HCT116 (cell line): Measurements from ENCODE around the gene VAV2. TPM values are rescaled to one million over a fixed set of nuclear protein-coding genes. Genes with fewer than 3 reads are reported as not detected.

Experiments
- ATAC-seq: fragments of 200-7000 bp; cut with Tn5 transposase; 2 replicates; pipeline ENCODE4 v1.9.1; 2020; ENCODE audit warnings: mild to moderate bottlenecking, moderate library complexity
- BruUV-seq: library from RNA; stranded (reverse); fragments of 400-500 nt; replicated peaks from 2 replicates; lab custom pipeline; 2021; lab: Mats Ljungman, UMichigan
- CTCF ChIA-PET: fragments of 300-600 bp; sonication (Branson Sonifier 250); formaldehyde crosslinking; loops from one replicate; lab custom pipeline; 2021; ENCODE audit warnings: antibody characterized with exemption; lab: Charles Lee
- POLR2A ChIA-PET: fragments of 300-600, 350-600 bp; sonication (Branson Sonifier 250); formaldehyde crosslinking; loops from one replicate; lab custom pipeline; 2021; ENCODE audit warnings: antibody characterized with exemption; lab: Charles Lee
- RAD21 ChIA-PET, 2 experiments: fragments of 300-600 bp; sonication (Branson Sonifier 250); formaldehyde crosslinking; loops; one replicate each; lab custom pipeline; 2023; ENCODE audit warnings: low total read pairs in 2 of 2; ENCODE audit not compliant: uncharacterized antibody in 2 of 2, unreplicated experiment in 2 of 2, low non-redundant PET in 1 of 2; lab: Charles Lee
- DNase-seq: peaks from one replicate; pipeline ENCODE4 v3.0.0-alpha.2; 2010; ENCODE audit warnings: low read depth, low spot score
- H2AFZ ChIP-seq: fragments of 200-600 bp; shearing (Covaris generic), sonication (generic); 2 replicates; pipeline ENCODE4 v1.6.1; 2017; ENCODE audit warnings: low read depth, mixed run types, mixed read lengths, antibody characterized with exemption, low read length; ENCODE audit not compliant: poor library complexity, severe bottlenecking
- H3K27ac ChIP-seq: 2 replicates; pipeline ENCODE4 v1.5.1; 2012; ENCODE audit warnings: low read depth, low read length
- H3K27me3 ChIP-seq: fragments of 200-600 bp; sonication (generic); 2 replicates; pipeline ENCODE4 v1.6.1; 2016; ENCODE audit warnings: mixed run types, low read length, mixed read lengths; ENCODE audit not compliant: insufficient read depth
- H3K36me3 ChIP-seq, 2 experiments: fragments of 200-500 bp in 1 of 2; fragments of 200-600 bp in 1 of 2; sonication (Bioruptor generic) in 1 of 2; sonication (generic) in 1 of 2; 2 replicates each; pipeline versions ENCODE4 v1.5.1 to v1.6.1; 2014 to 2016; ENCODE audit warnings: low read length in 2 of 2, inconsistent platforms in 1 of 2, mixed read lengths in 1 of 2, mixed run types in 1 of 2; ENCODE audit not compliant: insufficient read depth in 2 of 2, control insufficient read depth in 1 of 2
- H3K4me1 ChIP-seq, 2 experiments: fragments of 200-600 bp in 1 of 2; sonication (generic) in 1 of 2; 2 replicates each; pipeline versions ENCODE4 v1.5.1 to v1.6.1; 2012 to 2017; ENCODE audit warnings: low read length in 2 of 2, inconsistent platforms in 1 of 2, mild to moderate bottlenecking in 1 of 2, mixed read lengths in 1 of 2, mixed run types in 1 of 2, moderate library complexity in 1 of 2; ENCODE audit not compliant: insufficient read depth in 2 of 2, control insufficient read depth in 1 of 2
- H3K4me2 ChIP-seq: fragments of 200-600 bp; sonication (generic); 2 replicates; pipeline ENCODE4 v1.6.1; 2017; ENCODE audit warnings: mixed run types, low read length, mixed read lengths
- H3K4me3 ChIP-seq, 2 experiments: fragments of 200-600 bp in 1 of 2; sonication (generic) in 1 of 2; replicated peaks in 1 of 2; 2 replicates each; pipeline ENCODE4 v1.5.1; 2011 to 2016; ENCODE audit warnings: low read length in 2 of 2, control low read depth in 1 of 2, low read depth in 1 of 2, mild to moderate bottlenecking in 1 of 2, mixed read lengths in 1 of 2, mixed run types in 1 of 2
- H3K79me2 ChIP-seq: fragments of 200-600 bp; sonication (generic); 2 replicates; pipeline ENCODE4 v1.6.1; 2017; ENCODE audit warnings: mild to moderate bottlenecking, mixed run types, low read length, moderate library complexity, mixed read lengths; ENCODE audit not compliant: insufficient read depth
- H3K9ac ChIP-seq: fragments of 200-600 bp; sonication (generic); 2 replicates; pipeline ENCODE4 v1.6.1; 2016; ENCODE audit warnings: low read length, mixed read lengths
- H3K9me2 ChIP-seq: fragments of 200-600 bp; sonication (generic), shearing (Covaris generic); 2 replicates; pipeline ENCODE4 v1.6.1; 2017; ENCODE audit warnings: mixed run types, mild to moderate bottlenecking, moderate library complexity; ENCODE audit not compliant: insufficient read depth
- H3K9me3 ChIP-seq, 2 experiments: fragments of 200-500 bp in 1 of 2; fragments of 200-600 bp in 1 of 2; sonication (Bioruptor generic) in 1 of 2; sonication (generic) in 1 of 2; 2 replicates each; pipeline ENCODE4 v1.6.1; 2014 to 2017; ENCODE audit warnings: low read length in 2 of 2, mixed read lengths in 2 of 2, inconsistent platforms in 1 of 2, low read depth in 1 of 2, mild to moderate bottlenecking in 1 of 2, mixed run types in 1 of 2, moderate library complexity in 1 of 2; ENCODE audit not compliant: control insufficient read depth in 1 of 2, insufficient read depth in 1 of 2
- H4K20me1 ChIP-seq: fragments of 200-600 bp; sonication (generic), shearing (Covaris generic); 2 replicates; pipeline ENCODE4 v1.6.1; 2017; ENCODE audit warnings: mixed run types, mild to moderate bottlenecking, moderate library complexity; ENCODE audit not compliant: insufficient read depth
- EZH2 ChIP-seq: fragments of 200-600 bp; sonication (generic); IDR thresholded peaks from 2 replicates; pipeline ENCODE4 v1.6.1; 2017; ENCODE audit warnings: antibody characterized with exemption, mixed run types
- EZH2phosphoT487 ChIP-seq: fragments of 200-600 bp; IDR thresholded peaks from 2 replicates; pipeline ENCODE4 v1.6.1; 2018; ENCODE audit warnings: antibody characterized with exemption, borderline replicate concordance
- FOSL1 ChIP-seq: IDR thresholded peaks from 2 replicates; pipeline ENCODE4 v1.6.1; 2012; ENCODE audit warnings: low read depth
- MAX ChIP-seq: IDR thresholded peaks from 2 replicates; pipeline ENCODE4 v1.6.1; 2012
- POLR2A ChIP-seq: IDR thresholded peaks from 2 replicates; pipeline ENCODE4 v1.7.0; 2011; ENCODE audit warnings: borderline replicate concordance; ENCODE audit not compliant: insufficient read depth, insufficient read length; ENCODE audit errors: extremely low read depth
- SIN3A ChIP-seq: IDR thresholded peaks from 2 replicates; pipeline ENCODE4 v1.6.1; 2012; ENCODE audit warnings: low read depth
- SRF ChIP-seq: IDR thresholded peaks from 2 replicates; pipeline ENCODE4 v1.6.1; 2012; ENCODE audit warnings: low read depth
- TCF7L2 ChIP-seq: IDR thresholded peaks from 2 replicates; pipeline ENCODE4 v1.7.0; 2011; ENCODE audit warnings: borderline replicate concordance, inconsistent platforms; ENCODE audit not compliant: insufficient read depth, insufficient read length; ENCODE audit errors: extremely low read depth
- ZNF274 ChIP-seq: fragments of 200-500 bp; sonication (Bioruptor generic); IDR thresholded peaks from 2 replicates; pipeline ENCODE4 v1.6.1; 2014; ENCODE audit warnings: mild to moderate bottlenecking, low read depth, low read length, inconsistent platforms
- intact Hi-C: fragments of 100-400 bp; cut with micrococcal nuclease; formaldehyde crosslinking; loops from 2 replicates; pipeline ENCODE4 v1.10.0; 2022
- total RNA-seq: library from RNA; stranded (reverse); gene quantifications from one replicate; pipeline ENCODE4 v1.2.1, GENCODE V29; 2021; ENCODE audit not compliant: unreplicated experiment

VAV2 gene
- total RNA-seq, 1 experiment from 2014 or later = 33.2 TPM

- RAD21 ChIA-PET = no interaction called here
- H3K36me3 ChIP-seq = no peaks in the 10 kb centered on the region
- no peak overlapping the region for H3K27ac ChIP-seq
- H3K9ac ChIP-seq = no peak overlapping the region
- DNase-seq = no peak
- no TSS peak for BruUV-seq
- H3K9me3 ChIP-seq = no peaks in the 10 kb centered on the region; a peak in 3 of 4 replicates
- peaks cover 87% of the 10 kb centered on the region for H3K79me2 ChIP-seq
- POLR2A ChIA-PET = interaction anchor here (0.7 kb wide), 1 partner anchor 20 kb away, joined by 4 read pairs; no protein-coding TSS in a partner anchor
- H4K20me1 ChIP-seq = no peaks in the 10 kb centered on the region
- H2AFZ ChIP-seq = no peak overlapping the region
- no peak overlapping the region for H3K4me2 ChIP-seq
- no peaks in the 10 kb centered on the region for H3K9me2 ChIP-seq
- ATAC-seq = no peak
- CTCF ChIA-PET = no interaction called here
- intact Hi-C loops = no loop called here
- TF ChIP-seq SRF (no peak), POLR2A (no peak), EZH2 (no peak), EZH2phosphoT487 (no peak)
- H3K4me1 ChIP-seq = no peaks in the 10 kb centered on the region
- H3K4me3 ChIP-seq = no peak overlapping the region
- H3K27me3 ChIP-seq = no peaks in the 10 kb centered on the region
Measured at GRCh38 chr9:133967024-133967741, 24.9 kb downstream of the VAV2 start.

GRCh38 chr9:133964463-133964862, 27.7 kb downstream of the VAV2 start:
- Histone ChIP-seq H3K36me3 (no peaks in the 10 kb centered on the region), H3K79me2 (peaks cover 88% of the 10 kb centered on the region), H3K9ac (no peak overlapping the region), H3K27me3 (no peaks in the 10 kb centered on the region), H3K4me3 (no peak overlapping the region), H3K4me2 (no peak overlapping the region), H4K20me1 (no peaks in the 10 kb centered on the region), H3K9me3 (no peaks in the 10 kb centered on the region; a peak in 3 of 4 replicates), H3K4me1 (peaks cover 0 to under 1% of the 10 kb centered on the region in 2 experiments; a peak in 1 of 4 replicates), H3K9me2 (no peaks in the 10 kb centered on the region), H2AFZ (no peak overlapping the region), H3K27ac (no peak overlapping the region)
- ChIA-PET POLR2A (no interaction called here), CTCF (no interaction called here), RAD21 (no interaction called here)
- DNase-seq (no peak), ATAC-seq (no peak)
- no TSS peak for BruUV-seq
- TF ChIP-seq POLR2A (no peak), TCF7L2 (no peak), EZH2 (no peak), SRF (no peak), ZNF274 (no peak), FOSL1 (no peak), EZH2phosphoT487 (no peak), SIN3A (no peak), MAX (no peak)
- intact Hi-C loops = no loop called here
